ENCODE data around the gene SYT9.

SYT9 gene

GRCh38 chr11:7501251-7501650 lies 249.5 kb downstream of the SYT9 start:
- DNase-seq (ENCODE audit: low read depth, low spot score) = no peak
- ChIA-PET CTCF (interaction anchor here (1.0 to 2.1 kb wide), 4 partner anchors 9 to 190 kb away, joined by 3 to 8 read pairs (median 4); no protein-coding TSS in a partner anchor), POLR2A (no interaction called here)

GRCh38 chr11:7501894-7502293 lies 250.2 kb downstream of the SYT9 start:
- no peak for TF ChIP-seq CTCF (IDR thresholded peaks at IDR 0.05; ENCODE audit: insufficient read depth, low read length, missing control alignments)
- POLR2A ChIA-PET = no interaction called here
- CTCF ChIA-PET = interaction anchor here (1.0 to 2.1 kb wide), 3 partner anchors 8 to 189 kb away, joined by 3 to 8 read pairs (median 5); no protein-coding TSS in a partner anchor
- DNase-seq (ENCODE audit: low read depth, low spot score) = no peak
- H3K4me3 ChIP-seq (ENCODE audit: low read depth, low read length) = no peak overlapping the region

More at GRCh38 chr11:7501251-7501650, 249.5 kb downstream of the SYT9 start:
- TF ChIP-seq CTCF (IDR thresholded peaks at IDR 0.05; ENCODE audit: insufficient read depth, low read length, missing control alignments) = no peak
- no peak overlapping the region for H3K4me3 ChIP-seq (ENCODE audit: low read depth, low read length)

- ChIA-PET POLR2A (no interaction called here), CTCF (interaction anchor here (0.7 to 1.6 kb wide), 2 partner anchors 64 to 67 kb away, joined by 3 to 4 read pairs; no protein-coding TSS in a partner anchor)
- H3K4me3 ChIP-seq (ENCODE audit: low read depth, low read length) = no peak overlapping the region
- DNase-seq (ENCODE audit: low read depth, low spot score) = no peak
- no peak for TF ChIP-seq CTCF (IDR thresholded peaks at IDR 0.05; ENCODE audit: insufficient read depth, low read length, missing control alignments)
Measured at GRCh38 chr11:7506243-7506642, 254.5 kb downstream of the SYT9 start.

- TF ChIP-seq CTCF (IDR thresholded peaks at IDR 0.05; ENCODE audit: insufficient read depth, low read length, missing control alignments) = no peak
- DNase-seq (ENCODE audit: low read depth, low spot score) = no peak
- ChIA-PET CTCF (interaction anchor here (0.8 kb wide), 1 partner anchor 187 kb away, joined by 3 read pairs; no protein-coding TSS in a partner anchor), POLR2A (no interaction called here)
- no peak overlapping the region for H3K4me3 ChIP-seq (ENCODE audit: low read depth, low read length)
Measured at GRCh38 chr11:7508087-7508486, 256.4 kb downstream of the SYT9 start.

GRCh38 chr11:7509966-7510365 lies 258.3 kb downstream of the SYT9 start:
- TF ChIP-seq CTCF (IDR thresholded peaks at IDR 0.05; ENCODE audit: insufficient read depth, low read length, missing control alignments) = no peak
- no peak for DNase-seq (ENCODE audit: low read depth, low spot score)
- ChIA-PET POLR2A (no interaction called here), CTCF (interaction anchor here (0.6 to 6.7 kb wide), 5 partner anchors 8 to 185 kb away, joined by 3 to 42 read pairs (median 5); no protein-coding TSS in a partner anchor)
- H3K4me3 ChIP-seq (ENCODE audit: low read depth, low read length) = no peak overlapping the region

- ChIA-PET POLR2A (no interaction called here), CTCF (interaction anchor here (1.4 to 6.7 kb wide), 5 partner anchors 26 to 184 kb away, joined by 5 to 42 read pairs (median 12); partner anchors contain the start of gene OLFML1)
- no peak overlapping the region for H3K4me3 ChIP-seq (ENCODE audit: low read depth, low read length)
- no peak for DNase-seq (ENCODE audit: low read depth, low spot score)
- TF ChIP-seq CTCF (IDR thresholded peaks at IDR 0.05; ENCODE audit: insufficient read depth, low read length, missing control alignments) = no peak
Measured at GRCh38 chr11:7511401-7511800, 259.7 kb downstream of the SYT9 start.

Measured in AG04449 (cell line).